ENCODE measurements around the gene ARID1B. TPM values are rescaled to one million over a fixed set of nuclear protein-coding genes. Genes with fewer than 3 reads are reported as not detected.

Gene ARID1B
- total RNA-seq, 1 donor = 55.0 TPM

GRCh38 chr6:156876302-156876701 lies 99.1 kb downstream of the ARID1B start:
- Histone ChIP-seq H3K27me3 (ENCODE audit: insufficient read depth, low read length) (no peaks in the 10 kb centered on the region), H2AFZ (ENCODE audit: low read length) (no peak overlapping the region), H3K79me2 (ENCODE audit: insufficient read depth, low read length) (peaks cover 94% of the 10 kb centered on the region), H3K36me3 (ENCODE audit: insufficient read depth, low read length) (no peaks in the 10 kb centered on the region), H3K4me1 (ENCODE audit: insufficient read depth, low read length) (no peaks in the 10 kb centered on the region), H3K4me3 (ENCODE audit: insufficient read depth, low read length) (no peak overlapping the region), H4K20me1 (ENCODE audit: insufficient read depth, low read length) (peaks cover 43% of the 10 kb centered on the region), H3K4me2 (ENCODE audit: insufficient read depth, low read length) (no peak overlapping the region), H3K9me3 (ENCODE audit: low read depth, low read length) (no peaks in the 10 kb centered on the region), H3K27ac (ENCODE audit: low read depth, low read length) (no peak overlapping the region)
- DNase-seq (ENCODE audit: insufficient read length, low spot score, missing footprints) = no peak
- TF ChIP-seq, protein P1, sequence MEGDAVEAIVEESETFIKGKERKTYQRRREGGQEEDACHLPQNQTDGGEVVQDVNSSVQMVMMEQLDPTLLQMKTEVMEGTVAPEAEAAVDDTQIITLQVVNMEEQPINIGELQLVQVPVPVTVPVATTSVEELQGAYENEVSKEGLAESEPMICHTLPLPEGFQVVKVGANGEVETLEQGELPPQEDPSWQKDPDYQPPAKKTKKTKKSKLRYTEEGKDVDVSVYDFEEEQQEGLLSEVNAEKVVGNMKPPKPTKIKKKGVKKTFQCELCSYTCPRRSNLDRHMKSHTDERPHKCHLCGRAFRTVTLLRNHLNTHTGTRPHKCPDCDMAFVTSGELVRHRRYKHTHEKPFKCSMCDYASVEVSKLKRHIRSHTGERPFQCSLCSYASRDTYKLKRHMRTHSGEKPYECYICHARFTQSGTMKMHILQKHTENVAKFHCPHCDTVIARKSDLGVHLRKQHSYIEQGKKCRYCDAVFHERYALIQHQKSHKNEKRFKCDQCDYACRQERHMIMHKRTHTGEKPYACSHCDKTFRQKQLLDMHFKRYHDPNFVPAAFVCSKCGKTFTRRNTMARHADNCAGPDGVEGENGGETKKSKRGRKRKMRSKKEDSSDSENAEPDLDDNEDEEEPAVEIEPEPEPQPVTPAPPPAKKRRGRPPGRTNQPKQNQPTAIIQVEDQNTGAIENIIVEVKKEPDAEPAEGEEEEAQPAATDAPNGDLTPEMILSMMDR (IDR thresholded peaks at IDR 0.05; ENCODE audit: extremely low read depth, low read depth, low read length) = peak; percentile 46

DNA sequence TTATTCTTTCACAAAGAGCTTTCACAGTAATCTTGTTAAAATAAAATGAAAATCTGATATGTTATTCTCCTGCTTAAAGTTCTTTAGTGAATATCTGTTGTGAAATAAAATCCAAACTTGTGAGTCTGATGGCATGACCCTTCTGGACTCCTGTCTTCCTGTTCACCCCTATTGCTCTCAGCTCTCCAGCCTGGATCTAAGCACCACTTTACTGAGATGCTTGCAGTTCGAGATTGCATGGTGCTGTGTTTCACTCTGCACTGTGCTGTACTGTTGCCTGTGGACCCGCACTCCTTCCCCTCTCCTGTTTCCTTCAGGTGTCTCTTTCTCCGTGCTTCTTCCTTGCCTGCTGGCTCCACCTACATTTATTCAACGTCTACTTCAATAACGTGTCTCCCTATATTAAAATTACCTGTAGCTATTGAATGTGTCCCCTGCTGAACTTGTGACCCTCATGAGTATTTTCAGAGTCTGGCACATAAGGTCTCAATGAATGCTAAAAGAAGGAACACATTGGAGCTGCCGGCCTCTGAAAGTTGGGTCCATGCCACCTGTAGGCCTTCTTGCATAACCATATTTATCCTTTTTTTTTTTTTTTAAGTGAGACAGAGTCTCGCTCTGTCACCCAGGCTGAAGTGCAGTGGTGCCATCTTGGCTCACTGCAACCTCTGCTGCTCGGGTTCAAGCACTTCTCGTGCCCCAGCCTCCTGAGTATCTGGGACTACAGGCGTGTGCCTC lies 100.1 kb downstream of the ARID1B start:
- Histone ChIP-seq H3K36me3 (ENCODE audit: insufficient read depth, low read length) (no peaks in the 10 kb centered on the region), H3K4me2 (ENCODE audit: insufficient read depth, low read length) (no peak overlapping the region), H3K9me3 (ENCODE audit: low read depth, low read length) (no peaks in the 10 kb centered on the region), H3K79me2 (ENCODE audit: insufficient read depth, low read length) (peaks cover 94% of the 10 kb centered on the region), H3K27ac (ENCODE audit: low read depth, low read length) (no peak overlapping the region), H3K4me1 (ENCODE audit: insufficient read depth, low read length) (no peaks in the 10 kb centered on the region), H3K4me3 (ENCODE audit: insufficient read depth, low read length) (no peak overlapping the region), H3K27me3 (ENCODE audit: insufficient read depth, low read length) (no peaks in the 10 kb centered on the region), H2AFZ (ENCODE audit: low read length) (no peak overlapping the region), H4K20me1 (ENCODE audit: insufficient read depth, low read length) (peaks cover 50% of the 10 kb centered on the region)
- TF ChIP-seq, protein P1 (IDR thresholded peaks at IDR 0.05; ENCODE audit: extremely low read depth, low read depth, low read length) = no peak
- DNase-seq (ENCODE audit: insufficient read length, low spot score, missing footprints) = no peak

DNA sequence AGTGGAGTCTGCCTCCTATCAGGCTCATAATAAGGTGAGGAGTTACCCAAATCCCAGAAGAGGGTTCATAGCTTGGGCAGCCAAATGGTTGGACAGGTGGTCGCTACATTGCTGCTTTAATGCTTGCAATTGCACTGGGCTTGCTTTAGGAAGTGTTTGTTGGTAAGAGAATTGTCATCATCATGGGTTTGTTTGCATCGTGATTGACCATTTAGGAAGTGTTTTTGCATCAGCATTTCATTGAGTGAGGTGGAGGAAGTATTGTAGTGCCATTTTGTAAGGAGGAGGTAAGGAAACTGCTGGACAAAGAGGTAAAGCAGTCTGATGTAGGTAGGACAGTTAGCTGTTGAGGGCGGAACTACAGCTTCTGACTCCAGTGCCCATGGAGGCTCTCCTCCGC lies 101.5 kb downstream of the ARID1B start:
- no peak overlapping the region for H3K4me3 ChIP-seq (ENCODE audit: insufficient read depth, low read length)
- H3K9me3 ChIP-seq (ENCODE audit: low read depth, low read length) = no peaks in the 10 kb centered on the region
- no peaks in the 10 kb centered on the region for H3K36me3 ChIP-seq (ENCODE audit: insufficient read depth, low read length)
- DNase-seq (ENCODE audit: insufficient read length, low spot score, missing footprints) = no peak
- H3K27me3 ChIP-seq (ENCODE audit: insufficient read depth, low read length) = no peaks in the 10 kb centered on the region
- TF ChIP-seq, protein P1 (IDR thresholded peaks at IDR 0.05; ENCODE audit: extremely low read depth, low read depth, low read length) = no peak
- peaks cover 48% of the 10 kb centered on the region for H4K20me1 ChIP-seq (ENCODE audit: insufficient read depth, low read length)
- no peaks in the 10 kb centered on the region for H3K4me1 ChIP-seq (ENCODE audit: insufficient read depth, low read length)
- no peak overlapping the region for H2AFZ ChIP-seq (ENCODE audit: low read length)
- peaks cover 97% of the 10 kb centered on the region for H3K79me2 ChIP-seq (ENCODE audit: insufficient read depth, low read length)
- H3K27ac ChIP-seq (ENCODE audit: low read depth, low read length) = no peak overlapping the region
- no peak overlapping the region for H3K4me2 ChIP-seq (ENCODE audit: insufficient read depth, low read length)

DNA sequence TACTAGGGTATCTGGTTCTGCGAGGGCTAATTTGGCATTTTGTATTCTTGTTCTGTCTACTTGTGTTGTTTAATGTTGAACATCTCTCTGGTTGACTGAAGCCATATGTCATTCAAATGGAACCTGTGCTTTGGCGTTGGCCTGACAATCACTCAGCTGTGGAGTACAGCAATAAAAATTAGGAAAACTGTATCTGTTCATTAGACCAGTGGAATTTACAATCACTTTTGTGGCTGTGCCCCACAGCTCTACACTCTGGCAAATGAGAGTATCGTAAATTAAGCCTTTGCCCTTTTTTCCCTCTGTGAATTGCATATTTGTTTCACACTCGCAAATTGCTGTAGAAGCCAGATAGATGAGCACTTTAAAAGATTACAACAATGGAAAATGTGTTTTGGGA lies 102.0 kb downstream of the ARID1B start:
- peaks cover 97% of the 10 kb centered on the region for H3K79me2 ChIP-seq (ENCODE audit: insufficient read depth, low read length)
- DNase-seq (ENCODE audit: insufficient read length, low spot score, missing footprints) = no peak
- no peaks in the 10 kb centered on the region for H3K9me3 ChIP-seq (ENCODE audit: low read depth, low read length)
- no peak overlapping the region for H3K4me2 ChIP-seq (ENCODE audit: insufficient read depth, low read length)
- no peak overlapping the region for H2AFZ ChIP-seq (ENCODE audit: low read length)
- no peak overlapping the region for H3K27ac ChIP-seq (ENCODE audit: low read depth, low read length)
- H4K20me1 ChIP-seq (ENCODE audit: insufficient read depth, low read length) = peaks cover 48% of the 10 kb centered on the region
- no peaks in the 10 kb centered on the region for H3K36me3 ChIP-seq (ENCODE audit: insufficient read depth, low read length)
- H3K4me3 ChIP-seq (ENCODE audit: insufficient read depth, low read length) = no peak overlapping the region
- TF ChIP-seq, protein P1 (IDR thresholded peaks at IDR 0.05; ENCODE audit: extremely low read depth, low read depth, low read length) = no peak
- H3K4me1 ChIP-seq (ENCODE audit: insufficient read depth, low read length) = no peaks in the 10 kb centered on the region
- no peaks in the 10 kb centered on the region for H3K27me3 ChIP-seq (ENCODE audit: insufficient read depth, low read length)
